ENCODE results near the gene TBC1D4. TPM values are rescaled to one million over a fixed set of nuclear protein-coding genes. Genes with fewer than 3 reads are reported as not detected.

Gene TBC1D4
- total and polyA plus RNA-seq, 2 donors from 2014 or later = 14.7 to 51.8 TPM

DNA sequence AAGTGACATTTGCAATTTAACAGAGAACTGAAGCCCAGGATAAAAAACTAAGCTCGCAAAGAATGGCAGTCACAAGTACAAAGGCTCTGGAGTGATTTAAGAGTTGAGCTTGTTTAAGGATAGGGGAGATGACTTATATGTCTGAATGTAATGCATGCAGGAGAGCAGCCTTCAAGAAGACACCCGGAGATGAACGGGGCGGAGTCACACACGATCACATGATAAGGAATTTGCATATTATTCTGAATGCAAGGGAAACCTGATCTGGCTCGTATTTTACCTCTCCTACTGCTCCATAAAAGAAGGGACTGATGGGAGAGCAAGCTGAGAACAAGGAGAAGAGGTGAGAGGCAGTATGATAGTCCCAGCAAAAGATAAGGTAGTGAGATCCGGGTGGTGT lies 12.9 kb downstream of the TBC1D4 start:
- Histone ChIP-seq H3K9ac (ENCODE audit: low read length in 3 of 3) (no peak overlapping the region), H3K4me3 (ENCODE audit: low read length in 3 of 3) (no peak overlapping the region), H3K27me3 (ENCODE audit: control insufficient read depth, insufficient read depth, low read length) (no peaks in the 10 kb centered on the region), H3K4me1 (ENCODE audit: control insufficient read depth in 2 of 3, insufficient read depth in 2 of 3, low read depth in 1 of 3, low read length in 3 of 3) (peaks cover 0 to 3% (median 0%) of the 10 kb centered on the region in 3 donors), H3K27ac (ENCODE audit: low read depth in 2 of 2, low read length in 2 of 2) (no peak overlapping the region), H3K36me3 (ENCODE audit: control insufficient read depth in 2 of 3, insufficient read depth in 3 of 3, low read length in 3 of 3) (no peaks in the 10 kb centered on the region), H3K9me3 (ENCODE audit: control insufficient read depth in 2 of 3, insufficient read depth in 1 of 3, low read length in 3 of 3) (no peaks in the 10 kb centered on the region)
- no peak for DNase-seq
- FAIRE-seq = no peak
- intact Hi-C loops (cut with DNase I) = no loop called here
- TF ChIP-seq, protein P1, sequence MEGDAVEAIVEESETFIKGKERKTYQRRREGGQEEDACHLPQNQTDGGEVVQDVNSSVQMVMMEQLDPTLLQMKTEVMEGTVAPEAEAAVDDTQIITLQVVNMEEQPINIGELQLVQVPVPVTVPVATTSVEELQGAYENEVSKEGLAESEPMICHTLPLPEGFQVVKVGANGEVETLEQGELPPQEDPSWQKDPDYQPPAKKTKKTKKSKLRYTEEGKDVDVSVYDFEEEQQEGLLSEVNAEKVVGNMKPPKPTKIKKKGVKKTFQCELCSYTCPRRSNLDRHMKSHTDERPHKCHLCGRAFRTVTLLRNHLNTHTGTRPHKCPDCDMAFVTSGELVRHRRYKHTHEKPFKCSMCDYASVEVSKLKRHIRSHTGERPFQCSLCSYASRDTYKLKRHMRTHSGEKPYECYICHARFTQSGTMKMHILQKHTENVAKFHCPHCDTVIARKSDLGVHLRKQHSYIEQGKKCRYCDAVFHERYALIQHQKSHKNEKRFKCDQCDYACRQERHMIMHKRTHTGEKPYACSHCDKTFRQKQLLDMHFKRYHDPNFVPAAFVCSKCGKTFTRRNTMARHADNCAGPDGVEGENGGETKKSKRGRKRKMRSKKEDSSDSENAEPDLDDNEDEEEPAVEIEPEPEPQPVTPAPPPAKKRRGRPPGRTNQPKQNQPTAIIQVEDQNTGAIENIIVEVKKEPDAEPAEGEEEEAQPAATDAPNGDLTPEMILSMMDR (IDR thresholded peaks at IDR 0.05; ENCODE audit: borderline replicate concordance, extremely low read depth, insufficient read depth) = no peak

DNA sequence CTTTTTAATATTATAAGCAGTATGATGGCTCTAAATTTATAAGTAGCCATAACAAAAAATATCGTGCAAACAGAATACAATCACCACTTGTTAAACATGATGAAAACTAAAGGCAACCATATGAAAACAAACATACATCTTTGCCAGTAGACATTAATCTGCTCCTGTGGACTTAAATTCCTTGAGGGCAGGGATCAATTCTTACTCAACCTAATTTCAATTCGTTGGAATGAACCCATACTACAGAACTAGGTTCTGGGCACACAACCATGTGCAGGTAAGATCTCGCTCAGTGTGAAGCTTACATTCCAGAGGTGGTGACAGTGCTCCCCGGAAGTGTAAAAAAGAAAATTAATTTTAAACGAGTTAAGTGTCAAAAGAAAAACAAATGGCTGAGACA lies 13.4 kb downstream of the TBC1D4 start:
- TF ChIP-seq, protein P1 (IDR thresholded peaks at IDR 0.05; ENCODE audit: borderline replicate concordance, extremely low read depth, insufficient read depth) = no peak
- Histone ChIP-seq H3K9ac (ENCODE audit: low read length in 3 of 3) (no peak overlapping the region), H3K4me3 (ENCODE audit: low read length in 3 of 3) (no peak overlapping the region), H3K27me3 (ENCODE audit: control insufficient read depth, insufficient read depth, low read length) (no peaks in the 10 kb centered on the region), H3K9me3 (ENCODE audit: control insufficient read depth in 2 of 3, insufficient read depth in 1 of 3, low read length in 3 of 3) (no peaks in the 10 kb centered on the region), H3K4me1 (ENCODE audit: control insufficient read depth in 2 of 3, insufficient read depth in 2 of 3, low read depth in 1 of 3, low read length in 3 of 3) (peaks cover 0 to 3% (median 0%) of the 10 kb centered on the region in 3 donors), H3K27ac (ENCODE audit: low read depth in 2 of 2, low read length in 2 of 2) (no peak overlapping the region), H3K36me3 (ENCODE audit: control insufficient read depth in 2 of 3, insufficient read depth in 3 of 3, low read length in 3 of 3) (no peaks in the 10 kb centered on the region)
- intact Hi-C loops (cut with DNase I) = no loop called here
- no peak for DNase-seq
- FAIRE-seq = no peak

DNA sequence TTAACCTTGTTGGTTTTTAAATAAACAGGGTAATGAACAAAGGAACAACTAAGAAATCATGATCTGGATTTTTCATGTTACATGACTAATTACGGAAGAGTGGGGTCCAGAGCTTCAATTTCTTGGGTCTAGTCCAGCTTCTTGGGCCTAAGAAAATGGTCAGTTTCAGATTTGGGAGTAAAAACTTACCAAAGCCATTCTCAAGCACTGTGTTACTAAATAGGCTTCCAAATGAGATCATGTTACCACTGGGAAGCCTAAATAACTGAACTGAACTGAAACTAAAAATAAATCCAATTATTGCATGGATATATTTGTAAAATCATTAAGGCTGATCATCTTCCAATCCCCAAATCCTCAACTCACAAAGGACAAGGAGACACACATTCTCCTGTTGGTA lies 13.9 kb downstream of the TBC1D4 start:
- intact Hi-C loops (cut with DNase I) = no loop called here
- no peak overlapping the region for H3K9ac ChIP-seq (ENCODE audit: low read length in 3 of 3)
- DNase-seq = no peak
- H3K27me3 ChIP-seq (ENCODE audit: control insufficient read depth, insufficient read depth, low read length) = no peaks in the 10 kb centered on the region
- peaks cover 0 to 3% (median 0%) of the 10 kb centered on the region in 3 donors for H3K4me1 ChIP-seq (ENCODE audit: control insufficient read depth in 2 of 3, insufficient read depth in 2 of 3, low read depth in 1 of 3, low read length in 3 of 3)
- FAIRE-seq = no peak
- no peaks in the 10 kb centered on the region for H3K9me3 ChIP-seq (ENCODE audit: control insufficient read depth in 2 of 3, insufficient read depth in 1 of 3, low read length in 3 of 3)
- no peak overlapping the region for H3K4me3 ChIP-seq (ENCODE audit: low read length in 3 of 3)
- no peak overlapping the region for H3K27ac ChIP-seq (ENCODE audit: low read depth in 2 of 2, low read length in 2 of 2)
- TF ChIP-seq, protein P1 (IDR thresholded peaks at IDR 0.05; ENCODE audit: borderline replicate concordance, extremely low read depth, insufficient read depth) = no peak
- H3K36me3 ChIP-seq (ENCODE audit: control insufficient read depth in 2 of 3, insufficient read depth in 3 of 3, low read length in 3 of 3) = no peaks in the 10 kb centered on the region
